H1 (cell line): ENCODE results near the gene PPP4R4. TPM values are rescaled to one million over a fixed set of nuclear protein-coding genes. Genes with fewer than 3 reads are reported as not detected.

ENCODE experiments used
- NANOG ChIP-seq: IDR thresholded peaks from 2 replicates; pipeline ENCODE4 v1.6.1; 2011; ENCODE audit warnings: low read length, low read depth, mild to moderate bottlenecking, inconsistent platforms; ENCODE audit not compliant: insufficient read depth, poor library complexity, severe bottlenecking
- NRF1 ChIP-seq: IDR thresholded peaks from 2 replicates; pipeline ENCODE4 v1.6.1; 2011; ENCODE audit warnings: mild to moderate bottlenecking, low read depth, low read length, improper control_type of control experiment
- polyA plus RNA-seq, 7 experiments: library from polyadenylated mRNA; depleted of rRNA in 3 of 7; stranded (reverse) in 5 of 7; unstranded in 2 of 7; fragments of >200 nt in 5 of 7; fragments of 200-250 nt in 2 of 7; gene quantifications; 1 replicate in 5 of 7; 2 replicates in 1 of 7; 4 replicates in 1 of 7; pipeline versions ENCODE4 v1.2.1 to v1.2.3, GENCODE V29; 2011 to 2013; ENCODE audit warnings: missing spikeins in 2 of 7, mixed read lengths in 2 of 7
- total RNA-seq: library from RNA; stranded (reverse); fragmentation: NEBNext Ultra II Directional; extraction: Animal tissue kit (Norgen Biotek cat#: 25700); gene quantifications from 2 replicates; pipeline ENCODE4 v1.2.1, GENCODE V29; 2021
- TF ChIP-seq, protein P1 (sequence below): IDR thresholded peaks from 2 replicates; pipeline ENCODE4 v1.6.1; 2011; ENCODE audit warnings: low read length, improper control_type of control experiment

The PPP4R4 gene
- total and polyA plus RNA-seq, 2 of the 8 experiments (the other 6 are each of a cell fraction or from before 2014, with no cell fraction given), result 3.3 to 9.6 TPM

DNA sequence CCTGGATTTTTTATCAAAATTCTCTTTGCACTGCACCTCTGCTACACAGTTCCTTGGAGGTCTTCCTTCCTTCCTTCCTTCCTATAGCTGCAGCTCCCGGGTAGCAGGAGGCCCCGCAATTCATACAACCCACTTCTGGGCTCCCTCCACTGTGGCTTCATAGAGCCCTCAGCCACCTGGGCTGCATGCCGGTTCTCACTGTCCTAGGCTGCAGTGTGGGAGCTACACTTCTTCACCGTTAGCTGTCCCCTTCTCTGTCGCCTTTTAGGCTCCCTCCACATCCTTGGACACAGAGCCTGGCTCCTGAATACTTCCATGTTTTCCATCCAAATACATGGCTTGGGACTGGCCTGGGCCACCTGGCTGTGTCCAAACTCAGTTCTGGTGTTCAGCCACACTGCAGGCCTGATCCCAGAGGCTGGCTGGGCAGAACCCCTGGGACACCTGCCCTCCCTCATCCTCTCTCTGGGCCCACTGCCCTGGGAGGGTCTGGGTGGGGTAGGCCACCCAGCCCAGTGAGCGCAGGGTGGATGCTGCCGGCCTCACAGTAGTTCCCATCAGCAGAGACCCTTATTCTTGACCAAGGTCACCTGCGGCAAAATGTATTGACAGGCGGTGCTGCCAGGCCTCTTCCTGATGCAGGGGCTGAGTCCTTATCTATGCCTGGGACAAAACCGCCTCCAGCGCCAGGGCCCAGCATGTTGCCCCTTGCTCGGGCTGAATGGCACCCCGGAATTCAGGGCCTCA lies 117.2 kb downstream of the PPP4R4 start (continued):
- no peak for TF ChIP-seq NANOG
- TF ChIP-seq, protein P1, sequence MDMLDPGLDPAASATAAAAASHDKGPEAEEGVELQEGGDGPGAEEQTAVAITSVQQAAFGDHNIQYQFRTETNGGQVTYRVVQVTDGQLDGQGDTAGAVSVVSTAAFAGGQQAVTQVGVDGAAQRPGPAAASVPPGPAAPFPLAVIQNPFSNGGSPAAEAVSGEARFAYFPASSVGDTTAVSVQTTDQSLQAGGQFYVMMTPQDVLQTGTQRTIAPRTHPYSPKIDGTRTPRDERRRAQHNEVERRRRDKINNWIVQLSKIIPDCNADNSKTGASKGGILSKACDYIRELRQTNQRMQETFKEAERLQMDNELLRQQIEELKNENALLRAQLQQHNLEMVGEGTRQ, result no peak
- no peak for TF ChIP-seq NRF1
